Neural cell (in vitro differentiated cells): ENCODE measurements around the gene NR2F1-AS1. TPM values are rescaled to one million over a fixed set of nuclear protein-coding genes. Genes with fewer than 3 reads are reported as not detected.

Source experiments
- H2AFZ ChIP-seq: fragments of 200-600, 300-800 bp; sonication (generic), shearing (Covaris generic); 2 replicates; pipeline ENCODE4 v1.6.0; 2014; ENCODE audit warnings: low read depth, mild to moderate bottlenecking, antibody characterized with exemption, low read length, moderate library complexity
- H3F3A ChIP-seq: fragments of 200-600 bp; shearing (Covaris generic); 2 replicates; pipeline ENCODE4 v1.6.1; 2016; ENCODE audit warnings: mild to moderate bottlenecking, moderate library complexity, mixed read lengths, antibody characterized with exemption, low read length; ENCODE audit not compliant: insufficient read depth, poor library complexity, severe bottlenecking
- H3K27ac ChIP-seq: fragments of 200-600, 300-800 bp; sonication (generic), shearing (Covaris generic); 2 replicates; pipeline ENCODE4 v1.5.1; 2014; ENCODE audit warnings: mild to moderate bottlenecking, low read length, moderate library complexity
- H3K27me3 ChIP-seq: fragments of 300-800, 200-600 bp; sonication (generic), shearing (Covaris generic); 2 replicates; pipeline ENCODE4 v1.6.0; 2014; ENCODE audit warnings: mild to moderate bottlenecking, low read depth, low read length, moderate library complexity; ENCODE audit not compliant: insufficient read depth
- H3K36me3 ChIP-seq: fragments of 300-800, 200-600 bp; sonication (generic), shearing (Covaris generic); 2 replicates; pipeline ENCODE4 v1.5.1; 2014; ENCODE audit warnings: mild to moderate bottlenecking, antibody characterized with exemption, low read length, moderate library complexity; ENCODE audit not compliant: insufficient read depth
- H3K4me2 ChIP-seq: fragments of 300-800, 200-600 bp; sonication (generic), shearing (Covaris generic); 2 replicates; pipeline ENCODE4 v1.6.0; 2014; ENCODE audit warnings: mild to moderate bottlenecking, low read length
- H3K4me3 ChIP-seq: fragments of 300-800, 200-600 bp; sonication (generic), shearing (Covaris generic); 2 replicates; pipeline ENCODE4 v1.5.1; 2014; ENCODE audit warnings: mild to moderate bottlenecking, low read length, moderate library complexity
- H3K79me2 ChIP-seq: fragments of 200-600 bp; shearing (Covaris generic); replicated peaks from 2 replicates; pipeline ENCODE4 v1.6.0; 2014; ENCODE audit warnings: mild to moderate bottlenecking, low read length, moderate library complexity; ENCODE audit not compliant: insufficient read depth
- H3K9ac ChIP-seq: fragments of 300-800, 200-600 bp; sonication (generic), shearing (Covaris generic); 2 replicates; pipeline ENCODE4 v1.6.1; 2016; ENCODE audit warnings: mild to moderate bottlenecking, low read length, mixed read lengths
- H3K9me2 ChIP-seq: fragments of 200-600 bp; shearing (Covaris generic); 2 replicates; pipeline ENCODE4 v1.6.1; 2016; ENCODE audit warnings: mild to moderate bottlenecking, low read length, mixed read lengths; ENCODE audit not compliant: insufficient read depth
- H3K9me3 ChIP-seq: fragments of 200-600, 300-800 bp; sonication (generic), shearing (Covaris generic); 2 replicates; pipeline ENCODE4 v1.6.1; 2016; ENCODE audit warnings: mild to moderate bottlenecking, mixed run types, low read length, moderate library complexity, mixed read lengths
- H4K20me1 ChIP-seq: fragments of 200-600 bp; shearing (Covaris generic); 2 replicates; pipeline ENCODE4 v1.6.1; 2016; ENCODE audit warnings: mild to moderate bottlenecking, mixed run types; ENCODE audit not compliant: insufficient read depth
- EP300 ChIP-seq: fragments of 450-650 bp; conservative IDR thresholded peaks from 2 replicates; pipeline ENCODE4 v1.6.1; 2014; ENCODE audit warnings: antibody characterized with exemption, mild to moderate bottlenecking, moderate library complexity; ENCODE audit not compliant: poor library complexity, severe bottlenecking
- EZH2 ChIP-seq: fragments of 200-600, 300-800 bp; shearing (Covaris generic), sonication (generic); IDR thresholded peaks from 2 replicates; pipeline ENCODE4 v1.6.1; 2014; ENCODE audit warnings: antibody characterized with exemption, low read length, borderline replicate concordance, mild to moderate bottlenecking; ENCODE audit not compliant: insufficient read depth, poor library complexity, severe bottlenecking
- MXI1 ChIP-seq: fragments of 450-650 bp; conservative IDR thresholded peaks from 2 replicates; pipeline ENCODE4 v1.6.1; 2014; ENCODE audit warnings: antibody characterized with exemption, mild to moderate bottlenecking; ENCODE audit not compliant: poor library complexity, severe bottlenecking
- POLR2AphosphoS5 ChIP-seq: IDR thresholded peaks from 2 replicates; pipeline ENCODE4 v1.6.1; 2012
- RAD21 ChIP-seq: fragments of 450-650 bp; conservative IDR thresholded peaks from 2 replicates; pipeline ENCODE4 v1.6.1; 2014; ENCODE audit warnings: antibody characterized with exemption, mild to moderate bottlenecking, moderate library complexity
- SMC3 ChIP-seq: fragments of 450-650 bp; conservative IDR thresholded peaks from 2 replicates; pipeline ENCODE4 v1.6.1; 2014; ENCODE audit warnings: antibody characterized with exemption, mild to moderate bottlenecking, moderate library complexity; ENCODE audit not compliant: poor library complexity
- TAF1 ChIP-seq: IDR thresholded peaks from 2 replicates; pipeline ENCODE4 v1.6.1; 2012; ENCODE audit warnings: low read depth
- polyA plus RNA-seq: library from polyadenylated mRNA; depleted of rRNA; stranded (reverse); fragments of >200 nt; gene quantifications from 2 replicates; pipeline ENCODE4 v1.2.3, GENCODE V29; 2014
- TF ChIP-seq, protein P1 (sequence below): fragments of 450-650 bp; IDR thresholded peaks from 2 replicates; pipeline ENCODE4 v1.5.1; 2014; ENCODE audit warnings: antibody characterized with exemption, mild to moderate bottlenecking, moderate library complexity; ENCODE audit not compliant: poor library complexity, severe bottlenecking
- TF ChIP-seq, protein P2 (sequence below): IDR thresholded peaks from 2 replicates; pipeline ENCODE4 v1.6.1; 2012; ENCODE audit warnings: borderline replicate concordance

NR2F1-AS1 gene
- polyA plus RNA-seq, 1 donor from 2014 or later, result 0.24 TPM

DNA sequence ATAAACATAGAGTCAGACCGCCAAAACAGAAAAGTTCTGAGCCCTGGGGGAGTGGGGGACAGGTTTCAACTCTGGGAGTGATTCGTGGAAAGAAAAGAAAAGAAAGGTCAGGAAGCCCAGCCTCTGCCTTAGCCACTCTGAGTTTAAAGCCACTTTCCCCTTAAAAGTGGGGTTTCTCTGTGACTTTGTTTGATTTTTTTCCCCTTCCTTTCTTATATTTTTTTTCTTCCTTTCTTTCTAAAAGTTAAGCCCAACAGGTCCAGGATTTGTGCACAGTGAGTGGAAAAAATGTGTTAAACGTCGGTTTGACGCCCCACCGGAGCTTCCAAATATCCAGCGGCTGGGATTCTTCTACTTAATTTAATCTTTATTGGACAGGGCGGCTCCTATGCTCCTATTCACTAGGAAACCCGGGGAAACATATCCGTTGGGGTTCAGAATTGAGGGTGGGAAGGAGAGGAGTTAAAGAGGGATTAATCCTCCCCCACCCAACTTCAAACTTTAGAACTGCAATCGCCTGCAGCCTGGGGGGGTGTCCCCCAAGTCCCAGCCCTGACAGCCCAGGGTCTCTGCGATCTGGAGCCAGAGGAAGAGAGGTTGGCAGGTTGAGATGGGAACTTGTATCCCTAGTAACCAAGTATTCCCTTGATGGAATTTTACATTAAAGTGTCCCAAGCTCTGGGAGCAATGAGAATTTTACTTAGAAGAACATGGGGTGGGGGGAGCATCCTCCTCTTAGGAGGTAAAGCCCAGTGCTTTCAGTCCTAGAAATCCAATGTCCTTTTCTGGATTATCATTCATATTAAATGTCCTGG lies 6.3 kb downstream of the NR2F1-AS1 start:
- H3K9me2 ChIP-seq, result no peaks in the 10 kb centered on the region
- TF ChIP-seq MXI1 (no peak), EZH2 (no peak), RAD21 (no peak), SMC3 (no peak), POLR2AphosphoS5 (no peak), EP300 (no peak), TAF1 (no peak)
- TF ChIP-seq, protein P1, sequence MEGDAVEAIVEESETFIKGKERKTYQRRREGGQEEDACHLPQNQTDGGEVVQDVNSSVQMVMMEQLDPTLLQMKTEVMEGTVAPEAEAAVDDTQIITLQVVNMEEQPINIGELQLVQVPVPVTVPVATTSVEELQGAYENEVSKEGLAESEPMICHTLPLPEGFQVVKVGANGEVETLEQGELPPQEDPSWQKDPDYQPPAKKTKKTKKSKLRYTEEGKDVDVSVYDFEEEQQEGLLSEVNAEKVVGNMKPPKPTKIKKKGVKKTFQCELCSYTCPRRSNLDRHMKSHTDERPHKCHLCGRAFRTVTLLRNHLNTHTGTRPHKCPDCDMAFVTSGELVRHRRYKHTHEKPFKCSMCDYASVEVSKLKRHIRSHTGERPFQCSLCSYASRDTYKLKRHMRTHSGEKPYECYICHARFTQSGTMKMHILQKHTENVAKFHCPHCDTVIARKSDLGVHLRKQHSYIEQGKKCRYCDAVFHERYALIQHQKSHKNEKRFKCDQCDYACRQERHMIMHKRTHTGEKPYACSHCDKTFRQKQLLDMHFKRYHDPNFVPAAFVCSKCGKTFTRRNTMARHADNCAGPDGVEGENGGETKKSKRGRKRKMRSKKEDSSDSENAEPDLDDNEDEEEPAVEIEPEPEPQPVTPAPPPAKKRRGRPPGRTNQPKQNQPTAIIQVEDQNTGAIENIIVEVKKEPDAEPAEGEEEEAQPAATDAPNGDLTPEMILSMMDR, result no peak
- TF ChIP-seq, protein P2, sequence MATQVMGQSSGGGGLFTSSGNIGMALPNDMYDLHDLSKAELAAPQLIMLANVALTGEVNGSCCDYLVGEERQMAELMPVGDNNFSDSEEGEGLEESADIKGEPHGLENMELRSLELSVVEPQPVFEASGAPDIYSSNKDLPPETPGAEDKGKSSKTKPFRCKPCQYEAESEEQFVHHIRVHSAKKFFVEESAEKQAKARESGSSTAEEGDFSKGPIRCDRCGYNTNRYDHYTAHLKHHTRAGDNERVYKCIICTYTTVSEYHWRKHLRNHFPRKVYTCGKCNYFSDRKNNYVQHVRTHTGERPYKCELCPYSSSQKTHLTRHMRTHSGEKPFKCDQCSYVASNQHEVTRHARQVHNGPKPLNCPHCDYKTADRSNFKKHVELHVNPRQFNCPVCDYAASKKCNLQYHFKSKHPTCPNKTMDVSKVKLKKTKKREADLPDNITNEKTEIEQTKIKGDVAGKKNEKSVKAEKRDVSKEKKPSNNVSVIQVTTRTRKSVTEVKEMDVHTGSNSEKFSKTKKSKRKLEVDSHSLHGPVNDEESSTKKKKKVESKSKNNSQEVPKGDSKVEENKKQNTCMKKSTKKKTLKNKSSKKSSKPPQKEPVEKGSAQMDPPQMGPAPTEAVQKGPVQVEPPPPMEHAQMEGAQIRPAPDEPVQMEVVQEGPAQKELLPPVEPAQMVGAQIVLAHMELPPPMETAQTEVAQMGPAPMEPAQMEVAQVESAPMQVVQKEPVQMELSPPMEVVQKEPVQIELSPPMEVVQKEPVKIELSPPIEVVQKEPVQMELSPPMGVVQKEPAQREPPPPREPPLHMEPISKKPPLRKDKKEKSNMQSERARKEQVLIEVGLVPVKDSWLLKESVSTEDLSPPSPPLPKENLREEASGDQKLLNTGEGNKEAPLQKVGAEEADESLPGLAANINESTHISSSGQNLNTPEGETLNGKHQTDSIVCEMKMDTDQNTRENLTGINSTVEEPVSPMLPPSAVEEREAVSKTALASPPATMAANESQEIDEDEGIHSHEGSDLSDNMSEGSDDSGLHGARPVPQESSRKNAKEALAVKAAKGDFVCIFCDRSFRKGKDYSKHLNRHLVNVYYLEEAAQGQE, result no peak
- H3K36me3 ChIP-seq, result no peaks in the 10 kb centered on the region
- no peak overlapping the region for H3K4me2 ChIP-seq
- H3F3A ChIP-seq, result no peaks in the 10 kb centered on the region
- no peak overlapping the region for H2AFZ ChIP-seq
- no peaks in the 10 kb centered on the region for H4K20me1 ChIP-seq
- H3K4me3 ChIP-seq, result no peak overlapping the region
- no peak overlapping the region for H3K9ac ChIP-seq
- H3K27me3 ChIP-seq, result peaks cover 100% of the 10 kb centered on the region
- H3K27ac ChIP-seq, result no peak overlapping the region
- H3K79me2 ChIP-seq, result no peaks in the 10 kb centered on the region
- H3K9me3 ChIP-seq, result no peaks in the 10 kb centered on the region

DNA sequence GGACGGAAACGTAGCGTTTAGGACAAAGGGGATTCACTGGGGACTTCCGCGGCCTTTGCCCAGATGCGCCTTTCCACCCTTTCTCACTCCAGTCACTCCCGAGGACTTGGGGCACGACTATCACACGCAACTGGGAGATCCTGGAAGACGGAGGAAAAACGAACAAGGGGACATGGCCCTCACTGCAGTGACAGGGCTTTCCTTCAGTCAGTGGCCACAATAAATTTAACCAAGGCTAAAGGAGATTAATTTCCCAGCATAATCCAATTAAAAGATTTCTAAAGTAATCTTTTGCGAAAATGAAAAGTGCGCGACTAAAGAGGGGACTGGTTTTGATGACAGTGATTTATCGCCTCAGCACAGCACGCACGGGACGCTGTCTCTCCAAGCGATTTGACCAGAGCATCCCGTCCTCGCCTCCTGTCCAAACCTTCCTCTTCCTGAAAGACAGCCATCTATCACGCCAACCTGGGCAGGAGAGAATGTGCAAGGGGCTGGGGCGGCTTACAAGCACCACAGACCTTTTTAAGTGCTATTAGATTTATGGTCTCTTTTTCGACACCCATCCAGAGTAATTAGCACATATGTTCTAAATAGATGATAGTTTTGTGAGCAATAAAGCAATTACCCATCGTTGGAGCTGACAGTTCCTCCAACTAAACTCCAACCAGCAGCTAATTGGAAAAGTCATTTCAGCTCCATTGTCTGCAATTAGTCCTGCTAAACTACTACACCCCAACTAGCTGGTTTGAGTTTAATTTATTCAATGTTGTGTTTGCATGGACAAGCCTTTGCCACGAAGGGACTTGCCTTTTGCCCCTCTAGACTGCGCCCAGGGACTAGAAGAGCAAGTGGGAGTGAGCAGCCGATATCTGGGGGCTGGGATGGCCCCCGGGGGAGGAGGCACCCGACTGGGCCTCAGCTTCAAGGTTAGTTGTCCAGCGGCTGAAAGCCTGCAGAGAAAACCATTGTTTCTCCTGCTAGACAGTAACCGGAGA lies 7.4 kb downstream of the NR2F1-AS1 start:
- Histone ChIP-seq H3K4me2 (no peak overlapping the region), H3K79me2 (no peaks in the 10 kb centered on the region), H2AFZ (no peak overlapping the region), H3K27ac (no peak overlapping the region), H3K9ac (no peak overlapping the region), H3K27me3 (peaks cover 100% of the 10 kb centered on the region), H3K4me3 (peak overlapping the region; percentile 64), H3K9me3 (no peaks in the 10 kb centered on the region), H3K9me2 (no peaks in the 10 kb centered on the region), H4K20me1 (no peaks in the 10 kb centered on the region), H3K36me3 (no peaks in the 10 kb centered on the region), H3F3A (no peaks in the 10 kb centered on the region)
- no peak for TF ChIP-seq EZH2
- TF ChIP-seq MXI1, result no peak
- TF ChIP-seq, protein P2, result no peak
- no peak for TF ChIP-seq POLR2AphosphoS5
- TF ChIP-seq, protein P1, result no peak
- no peak for TF ChIP-seq SMC3
- TF ChIP-seq TAF1, result no peak
- no peak for TF ChIP-seq RAD21
- no peak for TF ChIP-seq EP300
